ENCODE results near the gene MYH11.

The MYH11 gene

GRCh38 chr16:15865742-15866141 is 8.9 kb upstream of the MYH11 start:
- Histone ChIP-seq H3K9me2 (ENCODE audit: low read depth, low read length) (no peaks in the 10 kb centered on the region), H3K4me1 (ENCODE audit: insufficient read depth, low read length, severe bottlenecking) (no peaks in the 10 kb centered on the region), H3K36me3 (ENCODE audit: insufficient read depth, low read length) (peaks cover 47% of the 10 kb centered on the region), H3K9ac (ENCODE audit: low read length) (no peak overlapping the region), H3K27ac (ENCODE audit: low read depth, low read length, poor library complexity, severe bottlenecking) (no peak overlapping the region), H2AFZ (ENCODE audit: low read length) (no peak overlapping the region), H3K79me2 (ENCODE audit: insufficient read depth, low read length) (no peaks in the 10 kb centered on the region), H3F3A (ENCODE audit: insufficient read depth, low read length) (no peaks in the 10 kb centered on the region), H4K20me1 (ENCODE audit: insufficient read depth, low read length) (no peaks in the 10 kb centered on the region), H3K9me3 (ENCODE audit: low read length) (no peaks in the 10 kb centered on the region), H3K4me2 (ENCODE audit: low read length) (no peak overlapping the region), H3K27me3 (ENCODE audit: insufficient read depth, low read length) (0 out of 2 replicates have a peak, but pooled peaks cover under 1% of the 10 kb centered on the region), H3K4me3 (ENCODE audit: low read depth, low read length, poor library complexity, severe bottlenecking) (no peak overlapping the region)
- TF ChIP-seq EZH2 (IDR thresholded peaks at IDR 0.05; ENCODE audit: borderline replicate concordance, low read length) = no peak
- TF ChIP-seq CTCF (IDR thresholded peaks at IDR 0.05; ENCODE audit: low read length) = no peak

- Histone ChIP-seq H3K4me1 (ENCODE audit: insufficient read depth, low read length, severe bottlenecking) (no peaks in the 10 kb centered on the region), H3K9me3 (ENCODE audit: low read length) (no peaks in the 10 kb centered on the region), H4K20me1 (ENCODE audit: insufficient read depth, low read length) (no peaks in the 10 kb centered on the region), H3K27ac (ENCODE audit: low read depth, low read length, poor library complexity, severe bottlenecking) (no peak overlapping the region), H3K79me2 (ENCODE audit: insufficient read depth, low read length) (no peaks in the 10 kb centered on the region), H3K27me3 (ENCODE audit: insufficient read depth, low read length) (0 out of 2 replicates have a peak, but pooled peaks cover 4% of the 10 kb centered on the region), H3F3A (ENCODE audit: insufficient read depth, low read length) (no peaks in the 10 kb centered on the region), H3K9me2 (ENCODE audit: low read depth, low read length) (no peaks in the 10 kb centered on the region), H3K4me2 (ENCODE audit: low read length) (no peak overlapping the region), H3K36me3 (ENCODE audit: insufficient read depth, low read length) (peaks cover 39% of the 10 kb centered on the region), H3K4me3 (ENCODE audit: low read depth, low read length, poor library complexity, severe bottlenecking) (no peak overlapping the region), H3K9ac (ENCODE audit: low read length) (no peak overlapping the region), H2AFZ (ENCODE audit: low read length) (no peak overlapping the region)
- TF ChIP-seq EZH2 (IDR thresholded peaks at IDR 0.05; ENCODE audit: borderline replicate concordance, low read length) (no peak), CTCF (IDR thresholded peaks at IDR 0.05; ENCODE audit: low read length) (no peak)
Measured at GRCh38 chr16:15864939-15865338, 8.1 kb upstream of the MYH11 start.

GRCh38 chr16:15861996-15862395 is 5.2 kb upstream of the MYH11 start:
- H4K20me1 ChIP-seq (ENCODE audit: insufficient read depth, low read length) = no peaks in the 10 kb centered on the region
- peaks cover 14% of the 10 kb centered on the region for H3K36me3 ChIP-seq (ENCODE audit: insufficient read depth, low read length)
- no peak for TF ChIP-seq CTCF (IDR thresholded peaks at IDR 0.05; ENCODE audit: low read length)
- TF ChIP-seq EZH2 (IDR thresholded peaks at IDR 0.05; ENCODE audit: borderline replicate concordance, low read length) = no peak
- H3K4me3 ChIP-seq (ENCODE audit: low read depth, low read length, poor library complexity, severe bottlenecking) = no peak overlapping the region
- H3K4me2 ChIP-seq (ENCODE audit: low read length) = no peak overlapping the region
- H3K9me3 ChIP-seq (ENCODE audit: low read length) = no peaks in the 10 kb centered on the region
- no peaks in the 10 kb centered on the region for H3F3A ChIP-seq (ENCODE audit: insufficient read depth, low read length)
- H3K79me2 ChIP-seq (ENCODE audit: insufficient read depth, low read length) = no peaks in the 10 kb centered on the region
- no peaks in the 10 kb centered on the region for H3K9me2 ChIP-seq (ENCODE audit: low read depth, low read length)
- H3K9ac ChIP-seq (ENCODE audit: low read length) = no peak overlapping the region
- no peaks in the 10 kb centered on the region for H3K4me1 ChIP-seq (ENCODE audit: insufficient read depth, low read length, severe bottlenecking)
- H3K27ac ChIP-seq (ENCODE audit: low read depth, low read length, poor library complexity, severe bottlenecking) = no peak overlapping the region
- peaks cover 7% of the 10 kb centered on the region; the same call in 1 of the 2 replicates for H3K27me3 ChIP-seq (ENCODE audit: insufficient read depth, low read length)
- H2AFZ ChIP-seq (ENCODE audit: low read length) = no peak overlapping the region

All from OCI-LY1 (cell line).